NCI-H2029 treated with DMSO at 0.1 percent for 48 hours (cell line): ENCODE data around the gene FOXO6.
A peak's percentile ranks its signal among the peaks of the same experiment; 100 is the strongest.

ENCODE experiments used
- DNase-seq: peaks from one replicate; lab custom pipeline; 2025; lab: John Stamatoyannopoulos, UW

Gene FOXO6

GRCh38 chr1:41351262-41352151 is 9.7 kb upstream of the FOXO6 start:
- DNase-seq = no peak

- no peak for DNase-seq
These were observed 7.5 kb upstream of the FOXO6 start for GRCh38 chr1:41353744-41354143.

- no peak for DNase-seq
These were observed 6.3 kb upstream of the FOXO6 start for GRCh38 chr1:41354956-41355355.

- no peak for DNase-seq
These were observed 5.9 kb upstream of the FOXO6 start for GRCh38 chr1:41355356-41355755.

GRCh38 chr1:41355761-41356160 is 5.5 kb upstream of the FOXO6 start:
- no peak for DNase-seq

GRCh38 chr1:41356752-41357151 is 4.5 kb upstream of the FOXO6 start:
- no peak for DNase-seq

GRCh38 chr1:41357451-41358101 is 3.7 kb upstream of the FOXO6 start:
- peak; percentile 98 for DNase-seq

- DNase-seq = peak; percentile 98
These were observed 2.9 kb upstream of the FOXO6 start for GRCh38 chr1:41358131-41359021.

GRCh38 chr1:41359211-41360073 is 1.8 kb upstream of the FOXO6 start:
- no peak for DNase-seq

GRCh38 chr1:41360074-41360785 is 1.0 kb upstream of the FOXO6 start:
- no peak for DNase-seq

- DNase-seq = peak; percentile 97
These were observed 492 bp downstream of the FOXO6 start for GRCh38 chr1:41361495-41362356.

GRCh38 chr1:41362357-41362721 is 1.1 kb downstream of the FOXO6 start:
- no peak for DNase-seq

GRCh38 chr1:41362749-41363590 is 1.7 kb downstream of the FOXO6 start:
- no peak for DNase-seq

- DNase-seq = no peak
These were observed 2.5 kb downstream of the FOXO6 start for GRCh38 chr1:41363591-41364320.

GRCh38 chr1:41364442-41365319 is 3.4 kb downstream of the FOXO6 start:
- peak; percentile 78 for DNase-seq

GRCh38 chr1:41365320-41365633 is 4.0 kb downstream of the FOXO6 start:
- DNase-seq = no peak

GRCh38 chr1:41365772-41366454 is 4.7 kb downstream of the FOXO6 start:
- peak; percentile 99 for DNase-seq
